HepG2 (cell line): Measurements from ENCODE around the gene NUDT1. TPM values are rescaled to one million over a fixed set of nuclear protein-coding genes. Genes with fewer than 3 reads are reported as not detected.

Source experiments
- ATAC-seq: fragments of 200-7000 bp; cut with Tn5 transposase; 3 replicates; pipeline ENCODE4 v1.9.1; 2020; ENCODE audit warnings: mild to moderate bottlenecking, moderate library complexity
- BruUV-seq: library from RNA; stranded (reverse); fragments of 400-500 nt; replicated peaks from 2 replicates; lab custom pipeline; 2021; lab: Mats Ljungman, UMichigan
- CTCF ChIA-PET: fragments of 300-600 bp; formaldehyde crosslinking; extraction: SDS; loops from one replicate; lab custom pipeline; 2021; ENCODE audit warnings: low total read pairs, inconsistent platforms, low intra/inter-chr PET ratio; lab: Yijun Ruan, JAX
- POLR2A ChIA-PET: fragments of 350-600 bp; sonication (Branson Sonifier 250); formaldehyde crosslinking; loops from one replicate; lab custom pipeline; 2020; ENCODE audit warnings: antibody characterized with exemption, inconsistent platforms; lab: Yijun Ruan, JAX
- DNase-seq: peaks from one replicate; pipeline ENCODE4 v3.0.0-alpha.2; 2015; ENCODE audit warnings: low spot score
- FAIRE-seq: peaks from 3 replicates; lab custom pipeline; 2011; peaks lifted over from hg19 to GRCh38; lab: Jason Lieb, UNC
- H2AFZ ChIP-seq: one replicate; pipeline ENCODE4 v1.6.1; 2011; ENCODE audit warnings: low read length, inconsistent platforms
- H3K27ac ChIP-seq: fragments of 300-600 bp; 3 replicates; pipeline ENCODE4 v1.8.0; 2011; ENCODE audit warnings: mixed run types, mild to moderate bottlenecking, mixed read lengths, low read length, inconsistent platforms; ENCODE audit not compliant: insufficient read depth; ENCODE audit errors: extremely low read length
- H3K27me3 ChIP-seq, 2 experiments: fragments of 200-600 bp in 1 of 2; 2 replicates in 1 of 2; 3 replicates in 1 of 2; pipeline versions ENCODE4 v1.6.0 to v1.8.0; 2011; ENCODE audit warnings: low read length in 2 of 2, mild to moderate bottlenecking in 2 of 2, moderate library complexity in 2 of 2, inconsistent platforms in 1 of 2; ENCODE audit not compliant: insufficient read depth in 2 of 2, control insufficient read depth in 1 of 2
- H3K36me3 ChIP-seq, 2 experiments: fragments of 200-600 bp in 1 of 2; replicated peaks in 1 of 2; 2 replicates in 1 of 2; 3 replicates in 1 of 2; pipeline versions ENCODE4 v1.5.1 to v1.8.0; 2011; ENCODE audit warnings: low read length in 2 of 2, inconsistent platforms in 1 of 2; ENCODE audit not compliant: insufficient read depth in 2 of 2, control insufficient read depth in 1 of 2
- H3K4me1 ChIP-seq: 2 replicates; pipeline ENCODE4 v1.5.1; 2012; ENCODE audit warnings: low read length, inconsistent platforms; ENCODE audit not compliant: insufficient read depth
- H3K4me2 ChIP-seq: 2 replicates; pipeline ENCODE4 v1.6.0; 2011; ENCODE audit warnings: low read depth, low read length, inconsistent platforms
- H3K4me3 ChIP-seq, 3 experiments: fragments of 200-600 bp in 1 of 3; sonication (generic), shearing (Covaris generic) in 1 of 3; replicated peaks in 1 of 3; 2 replicates each; pipeline ENCODE4 v1.5.1; 2011 to 2016; ENCODE audit warnings: low read length in 3 of 3, inconsistent platforms in 2 of 3, low read depth in 2 of 3, mild to moderate bottlenecking in 2 of 3, control low read depth in 1 of 3, mixed read lengths in 1 of 3; ENCODE audit not compliant: insufficient read depth in 1 of 3
- H3K79me2 ChIP-seq: one replicate; pipeline ENCODE4 v1.6.1; 2011; ENCODE audit warnings: low read length, inconsistent platforms; ENCODE audit not compliant: insufficient read depth
- H3K9ac ChIP-seq: 2 replicates; pipeline ENCODE4 v1.6.0; 2011; ENCODE audit warnings: mild to moderate bottlenecking, low read depth, low read length, inconsistent platforms; ENCODE audit not compliant: insufficient read depth
- H3K9me3 ChIP-seq: 2 replicates; pipeline ENCODE4 v1.5.1; 2012; ENCODE audit warnings: mild to moderate bottlenecking, low read length
- H4K20me1 ChIP-seq: 2 replicates; pipeline ENCODE4 v1.6.0; 2011; ENCODE audit warnings: inconsistent platforms, mild to moderate bottlenecking, low read length, moderate library complexity; ENCODE audit not compliant: insufficient read depth
- ATRX ChIP-seq: sonication (generic); formaldehyde crosslinking; IDR thresholded peaks from 2 replicates; pipeline ENCODE4 v1.4.0; 2020; ENCODE audit warnings: missing genetic modification reagents, borderline replicate concordance
- HDAC2 ChIP-seq: sonication (generic); formaldehyde crosslinking; IDR thresholded peaks from 2 replicates; pipeline ENCODE4 v1.4.0; 2020; ENCODE audit warnings: missing genetic modification reagents
- HNRNPK ChIP-seq: fragments of 200-400 bp; formaldehyde crosslinking; IDR thresholded peaks from 2 replicates; pipeline ENCODE4 v1.6.1; 2018; ENCODE audit warnings: low read length, low read depth, moderate library complexity, mild to moderate bottlenecking; ENCODE audit not compliant: poor library complexity, severe bottlenecking
- RNF2 ChIP-seq: fragments of 450-650 bp; conservative IDR thresholded peaks from 2 replicates; pipeline ENCODE4 v1.6.1; 2016; ENCODE audit warnings: low read depth
- SRSF4 ChIP-seq: fragments of 200-400 bp; formaldehyde crosslinking; IDR thresholded peaks from one replicate; pipeline ENCODE4 v1.6.1; 2018; ENCODE audit warnings: mild to moderate bottlenecking, low read depth, low read length, moderate library complexity; ENCODE audit not compliant: poor library complexity, severe bottlenecking
- ZHX2 ChIP-seq, 2 experiments: sonication (generic) in 1 of 2; formaldehyde crosslinking in 1 of 2; IDR thresholded peaks; 2 replicates each; pipeline versions ENCODE4 v1.6.1 to v1.9.0; 2014 to 2022; ENCODE audit warnings: antibody characterized with exemption in 1 of 2, borderline replicate concordance in 1 of 2, inconsistent platforms in 1 of 2, low read depth in 1 of 2, missing genetic modification reagents in 1 of 2
- ZNF20 ChIP-seq: sonication (generic); formaldehyde crosslinking; IDR thresholded peaks from 2 replicates; pipeline ENCODE4 v1.4.0; 2020; ENCODE audit warnings: mild to moderate bottlenecking, moderate library complexity, missing genetic modification reagents
- ZNF576 ChIP-seq: sonication (generic); formaldehyde crosslinking; IDR thresholded peaks from 2 replicates; pipeline ENCODE4 v1.4.0; 2020; ENCODE audit warnings: mild to moderate bottlenecking, missing genetic modification reagents
- WGBS: methylation state at CpG from one replicate; pipeline ENCODE4 v1.1.6; 2017; ENCODE audit warnings: low lambda C conversion rate; 5-methylcytosine and 5-hydroxymethylcytosine counted together
- in situ Hi-C: cut with HindIII; loops from 2 replicates; pipeline ENCODE4 v1.10.0; 2017; ENCODE audit warnings: low pct_unique_long_range_greater_than_20kb; ENCODE audit not compliant: extremely low pct_ligation_motif_present
- intact Hi-C: fragments of 100-400 bp; cut with micrococcal nuclease; formaldehyde crosslinking; loops from one replicate; pipeline ENCODE4 v1.10.0; 2022; ENCODE audit not compliant: unreplicated experiment
- polyA plus RNA-seq, 8 experiments: library from polyadenylated mRNA; depleted of rRNA in 3 of 8; stranded (reverse) in 7 of 8; unstranded in 1 of 8; fragments of >200 nt; fragmentation: Illumina TruSeq in 4 of 8; extraction: Trizol in 4 of 8; gene quantifications; 2 replicates each; pipeline versions ENCODE4 v1.2.1 to v1.2.3, GENCODE V29; 2011 to 2016; ENCODE audit warnings: low read depth in 4 of 8, missing spikeins in 1 of 8, mixed read lengths in 1 of 8; ENCODE audit not compliant: insufficient read depth in 1 of 8
- total RNA-seq, 5 experiments: library from RNA; depleted of rRNA; stranded (reverse); fragments of >200 nt; fragmentation: Illumina TruSeq; extraction: Trizol; gene quantifications; 2 replicates each; pipeline ENCODE4 v1.2.3, GENCODE V29; 2016; ENCODE audit warnings: low read depth in 1 of 5
- TF ChIP-seq, protein P1 (sequence below): sonication (generic); formaldehyde crosslinking; conservative IDR thresholded peaks from 2 replicates; pipeline ENCODE4 v1.8.0; 2022; ENCODE audit warnings: missing genetic modification reagents

The NUDT1 gene
- total and polyA plus RNA-seq, 2 of the 13 experiments (the other 11 are each of a cell fraction or from before 2014, with no cell fraction given) = 9.1 to 26.8 TPM

DNA sequence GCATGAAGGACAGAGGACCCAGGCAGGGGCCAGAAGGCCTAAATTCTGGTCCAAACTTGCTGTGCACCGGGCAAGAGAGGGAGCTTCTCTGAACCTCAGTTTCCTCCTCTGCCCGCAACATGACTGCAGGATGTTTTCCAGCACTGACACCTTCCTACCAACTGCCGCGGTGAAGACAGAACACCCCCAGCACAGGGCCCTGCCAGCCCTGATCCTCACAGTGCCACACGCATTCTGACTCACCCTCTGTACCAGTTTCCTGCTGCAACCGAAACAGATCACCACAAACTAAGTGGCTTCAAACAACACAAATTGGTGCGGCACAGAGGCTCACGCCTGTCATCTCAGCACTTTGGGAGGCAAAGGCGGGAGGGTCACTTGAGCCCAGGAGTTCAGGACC, 27.4 kb upstream of the NUDT1 start:
- BruUV-seq = no TSS peak
- Histone ChIP-seq H3K27me3 (no peaks in the 10 kb centered on the region), H3K79me2 (no peaks in the 10 kb centered on the region), H3K27ac (no peak overlapping the region), H3K9me3 (no peaks in the 10 kb centered on the region), H2AFZ (no peak overlapping the region), H4K20me1 (no peaks in the 10 kb centered on the region), H3K9ac (no peak overlapping the region), H3K36me3 (peaks cover 30 to 84% of the 10 kb centered on the region in 2 experiments; a peak in 4 of 5 replicates), H3K4me1 (no peaks in the 10 kb centered on the region), H3K4me2 (no peak overlapping the region)
- intact Hi-C loops = no loop called here
- ATAC-seq (no peak), FAIRE-seq (no peak), DNase-seq (no peak)
- over 99% methylated on average over 8 of the region's 9 CpGs for WGBS
- CTCF ChIA-PET = no interaction called here
- in situ Hi-C loops = loop anchor here (10.0 to 25.0 kb wide), 2 partner anchors 420 to 627 kb away; no protein-coding TSS in a partner anchor
- POLR2A ChIA-PET = no interaction called here
- TF ChIP-seq ATRX (CRISPR knock-in tag) (no peak), HNRNPK (no peak), ZNF20 (no peak), SRSF4 (no peak)
- TF ChIP-seq, all 625 proteins: peak for 0
- H3K4me3 ChIP-seq = no peak overlapping the region

GRCh38 chr7:2215851-2216250, 26.2 kb upstream of the NUDT1 start:
- H3K27ac ChIP-seq = no peak overlapping the region
- no peaks in the 10 kb centered on the region for H3K27me3 ChIP-seq
- no peaks in the 10 kb centered on the region for H3K79me2 ChIP-seq
- intact Hi-C loops (no loop called here), in situ Hi-C loops (loop anchor here (10.0 to 25.0 kb wide), 2 partner anchors 421 to 629 kb away; no protein-coding TSS in a partner anchor)
- no peak for FAIRE-seq
- no peak overlapping the region for H3K4me3 ChIP-seq
- ChIA-PET POLR2A (no interaction called here), CTCF (no interaction called here)
- H3K9me3 ChIP-seq = no peaks in the 10 kb centered on the region
- no peak for DNase-seq
- no peaks in the 10 kb centered on the region for H3K4me1 ChIP-seq
- H3K9ac ChIP-seq = no peak overlapping the region
- WGBS = 98% methylated on average over 16 of the region's 17 CpGs
- no TSS peak for BruUV-seq
- peaks cover 27 to 85% of the 10 kb centered on the region in 2 experiments; a peak in 4 of 5 replicates for H3K36me3 ChIP-seq
- H4K20me1 ChIP-seq = peaks cover 2% of the 10 kb centered on the region; the same call in 1 of the 2 replicates
- H2AFZ ChIP-seq = no peak overlapping the region
- no peak for ATAC-seq
- H3K4me2 ChIP-seq = no peak overlapping the region
- TF ChIP-seq RNF2 (no peak), ZHX2 (IDR thresholded peaks at IDR 0.05; ENCODE audit: low read depth) (no peak), ZHX2 (CRISPR knock-in tag; IDR thresholded peaks at IDR 0.05; ENCODE audit: borderline replicate concordance) (no peak), HDAC2 (CRISPR knock-in tag) (no peak), ZNF576 (CRISPR knock-in tag) (no peak), ATRX (CRISPR knock-in tag) (no peak)
- TF ChIP-seq, protein P1, sequence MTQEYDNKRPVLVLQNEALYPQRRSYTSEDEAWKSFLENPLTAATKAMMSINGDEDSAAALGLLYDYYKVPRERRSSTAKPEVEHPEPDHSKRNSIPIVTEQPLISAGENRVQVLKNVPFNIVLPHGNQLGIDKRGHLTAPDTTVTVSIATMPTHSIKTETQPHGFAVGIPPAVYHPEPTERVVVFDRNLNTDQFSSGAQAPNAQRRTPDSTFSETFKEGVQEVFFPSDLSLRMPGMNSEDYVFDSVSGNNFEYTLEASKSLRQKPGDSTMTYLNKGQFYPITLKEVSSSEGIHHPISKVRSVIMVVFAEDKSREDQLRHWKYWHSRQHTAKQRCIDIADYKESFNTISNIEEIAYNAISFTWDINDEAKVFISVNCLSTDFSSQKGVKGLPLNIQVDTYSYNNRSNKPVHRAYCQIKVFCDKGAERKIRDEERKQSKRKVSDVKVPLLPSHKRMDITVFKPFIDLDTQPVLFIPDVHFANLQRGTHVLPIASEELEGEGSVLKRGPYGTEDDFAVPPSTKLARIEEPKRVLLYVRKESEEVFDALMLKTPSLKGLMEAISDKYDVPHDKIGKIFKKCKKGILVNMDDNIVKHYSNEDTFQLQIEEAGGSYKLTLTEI (CRISPR knock-in tag) = no peak
